Activated naive CD8-positive, alpha-beta T cell (primary cell): ENCODE data around the gene SQSTM1.
A peak's percentile ranks its signal among the peaks of the same experiment; 100 is the strongest.
"Not testable (repeated sequence)": the region's sequence is repeated elsewhere in the genome, so short reads cannot be mapped to it uniquely, and the experiment has no call there.

Experiments used
- H3K27ac Mint-ChIP-seq: one replicate; pipeline ENCODE4 v1.8.0; 2021; ENCODE audit warnings: mixed read lengths
- H3K27me3 Mint-ChIP-seq: one replicate; pipeline ENCODE4 v1.8.0; 2021; ENCODE audit warnings: mixed read lengths
- H3K36me3 Mint-ChIP-seq: one replicate; pipeline ENCODE4 v1.8.0; 2021; ENCODE audit warnings: mixed read lengths
- H3K4me1 Mint-ChIP-seq: one replicate; pipeline ENCODE4 v1.8.0; 2021; ENCODE audit warnings: low read depth, mixed read lengths
- H3K4me3 Mint-ChIP-seq: one replicate; pipeline ENCODE4 v1.8.0; 2021; ENCODE audit warnings: mild to moderate bottlenecking, mixed read lengths
- H3K9me3 Mint-ChIP-seq: one replicate; pipeline ENCODE4 v1.8.0; 2021; ENCODE audit warnings: low read depth, mixed read lengths

The SQSTM1 gene

DNA sequence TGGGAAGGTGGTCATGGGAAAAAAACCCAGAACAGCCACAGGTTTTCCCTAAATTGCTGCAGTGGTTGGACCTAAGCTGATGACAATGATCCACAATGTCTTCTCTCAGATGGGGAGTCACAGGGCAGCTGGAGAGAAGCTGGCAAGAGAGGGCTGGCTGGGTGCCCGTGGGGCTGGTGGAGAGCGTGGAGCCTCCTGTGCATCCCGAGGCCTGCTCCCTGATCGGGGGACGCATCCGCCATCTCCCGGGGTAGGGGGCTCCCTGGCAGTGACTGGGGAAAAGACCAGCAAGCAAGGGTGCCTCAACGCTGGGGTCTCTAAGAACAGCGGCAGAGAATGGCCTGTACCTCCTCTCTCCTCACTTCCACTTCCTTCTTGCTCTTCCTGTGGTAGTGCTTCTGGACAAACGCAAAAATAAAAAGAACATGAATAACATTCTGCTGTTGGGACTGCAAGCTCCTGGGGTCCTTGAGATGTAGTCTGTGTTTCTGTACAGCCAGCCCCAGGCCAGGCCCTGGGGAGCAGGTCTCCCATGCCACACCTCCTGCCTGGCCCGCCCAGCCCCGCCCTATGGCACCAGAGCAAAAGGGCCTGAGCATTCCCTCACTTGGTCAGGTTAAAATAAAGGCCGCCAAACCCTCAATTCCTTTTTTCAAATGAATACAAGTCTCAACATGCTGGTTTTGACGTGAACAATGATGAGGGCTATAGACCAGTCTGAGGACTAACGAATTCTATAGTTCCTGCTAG lies 45.0 kb downstream of the SQSTM1 start:
- Mint-ChIP-seq H3K27me3 (no peaks in the 10 kb centered on the region), H3K4me3 (no peak overlapping the region), H3K27ac (no peak overlapping the region), H3K36me3 (no peaks in the 10 kb centered on the region), H3K4me1 (no peaks in the 10 kb centered on the region), H3K9me3 (no peaks in the 10 kb centered on the region)

DNA sequence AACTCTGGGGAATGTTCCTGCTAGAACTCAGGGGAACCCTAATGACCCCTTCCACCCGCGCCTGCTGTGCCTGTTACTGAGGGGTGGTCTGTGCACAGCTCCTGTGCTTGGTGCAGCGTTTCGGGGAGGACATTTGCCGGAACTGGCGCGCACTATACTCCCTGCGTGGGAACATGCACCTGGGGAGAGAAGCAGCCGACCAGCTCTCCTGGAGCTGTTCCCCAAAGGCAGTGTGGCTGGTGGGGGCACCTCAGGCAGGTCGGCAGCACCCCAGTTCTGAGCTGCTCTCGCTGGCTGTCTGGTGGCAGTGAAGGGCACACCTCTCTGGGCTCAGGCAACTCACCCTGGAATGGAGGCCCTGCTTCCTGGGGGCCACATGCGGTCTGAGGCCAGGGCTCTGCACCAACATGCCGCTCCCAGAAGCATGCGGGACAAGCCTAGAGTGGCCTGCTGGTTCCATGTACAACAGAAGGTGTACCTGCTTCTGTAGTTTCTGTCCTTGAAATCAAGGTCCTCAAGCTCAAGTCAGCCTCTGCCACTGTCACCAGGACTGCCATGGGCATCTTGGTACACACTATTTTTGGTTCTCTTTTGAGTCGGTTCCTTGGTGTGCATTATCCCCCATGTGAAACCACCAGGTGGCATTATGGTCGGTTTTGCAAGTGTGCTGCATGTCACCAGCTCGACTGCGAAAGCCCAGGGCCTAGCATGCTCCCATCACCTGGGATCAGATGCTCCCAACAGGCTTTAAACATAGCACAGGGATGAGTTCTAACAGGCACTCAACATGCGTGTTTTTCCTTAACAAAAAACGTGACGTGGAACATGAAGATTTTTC lies 45.8 kb downstream of the SQSTM1 start:
- Mint-ChIP-seq H3K4me3 (no peak overlapping the region), H3K27ac (no peak overlapping the region), H3K36me3 (no peaks in the 10 kb centered on the region), H3K27me3 (no peaks in the 10 kb centered on the region), H3K9me3 (no peaks in the 10 kb centered on the region), H3K4me1 (no peaks in the 10 kb centered on the region)

DNA sequence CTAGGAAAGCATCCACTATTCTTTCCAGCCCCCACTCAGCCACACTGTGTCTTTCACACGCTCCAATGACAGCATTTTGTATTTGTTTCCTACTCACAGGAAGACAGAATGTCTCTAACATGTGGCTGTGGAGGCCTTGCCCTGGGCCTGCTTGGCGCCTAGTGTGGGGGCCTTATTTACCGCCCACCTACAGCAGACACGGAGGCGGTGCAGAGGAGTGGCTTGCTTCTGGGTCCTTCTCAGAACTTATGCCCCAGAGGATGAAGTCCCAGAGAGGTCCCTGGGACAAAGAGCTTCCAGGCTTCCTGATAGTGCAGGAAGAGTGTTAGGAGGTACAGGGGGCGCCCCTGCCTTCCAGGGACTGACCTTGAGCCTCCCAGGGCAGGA lies 46.4 kb downstream of the SQSTM1 start:
- H3K27ac Mint-ChIP-seq, result no peak overlapping the region
- H3K9me3 Mint-ChIP-seq, result no peaks in the 10 kb centered on the region
- no peaks in the 10 kb centered on the region for H3K36me3 Mint-ChIP-seq

DNA sequence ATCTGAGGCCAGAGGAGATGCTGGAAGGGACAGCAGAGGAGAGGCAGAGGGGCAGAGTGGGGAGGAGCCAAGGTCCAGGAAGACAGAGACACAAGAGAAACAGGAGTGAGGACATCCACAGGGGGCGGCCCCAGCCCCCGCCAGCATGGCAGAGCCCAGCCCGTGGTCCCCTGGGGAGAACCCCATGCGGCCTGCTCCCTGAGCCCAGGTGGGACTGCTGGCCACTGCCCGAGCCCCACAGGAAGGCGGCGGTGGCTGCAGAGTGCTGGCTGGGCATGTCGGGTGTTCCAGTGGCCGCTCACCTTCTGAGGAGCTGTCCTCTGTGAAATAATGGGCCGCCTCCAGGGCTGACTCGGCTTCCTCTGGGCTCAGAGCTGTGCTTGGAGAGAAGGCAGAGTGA lies 46.8 kb downstream of the SQSTM1 start:
- no peaks in the 10 kb centered on the region for H3K27me3 Mint-ChIP-seq
- H3K27ac Mint-ChIP-seq, result no peak overlapping the region
- H3K4me3 Mint-ChIP-seq, result no peak overlapping the region
- H3K36me3 Mint-ChIP-seq, result no peaks in the 10 kb centered on the region
- no peaks in the 10 kb centered on the region for H3K4me1 Mint-ChIP-seq
- H3K9me3 Mint-ChIP-seq, result no peaks in the 10 kb centered on the region

More for the DNA sequence above, 46.4 kb downstream of the SQSTM1 start:
- Mint-ChIP-seq H3K4me1 (no peaks in the 10 kb centered on the region), H3K27me3 (no peaks in the 10 kb centered on the region), H3K4me3 (no peak overlapping the region)

DNA sequence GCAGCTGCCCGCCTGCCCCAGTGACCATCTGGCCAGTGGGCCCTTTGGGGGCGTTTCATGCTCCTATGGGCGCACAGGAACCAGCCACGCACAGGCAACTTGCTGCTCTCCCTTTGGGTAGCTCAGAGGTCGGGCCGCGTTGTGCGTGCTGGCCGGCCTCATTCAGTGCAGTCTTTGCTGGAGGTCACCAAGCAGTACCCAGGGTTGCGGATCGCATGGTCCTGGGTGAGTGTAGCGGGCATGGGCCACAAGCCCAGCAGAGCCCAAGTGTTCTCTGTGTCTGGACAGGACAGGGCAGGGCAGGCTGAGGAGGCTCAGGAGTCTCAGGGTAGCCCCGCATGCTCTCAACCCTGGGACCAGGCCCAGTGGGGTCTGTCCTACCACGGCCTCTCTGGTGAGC lies 47.8 kb downstream of the SQSTM1 start:
- H3K27ac Mint-ChIP-seq, result peak overlapping the region; percentile 34
- no peaks in the 10 kb centered on the region for H3K36me3 Mint-ChIP-seq

DNA sequence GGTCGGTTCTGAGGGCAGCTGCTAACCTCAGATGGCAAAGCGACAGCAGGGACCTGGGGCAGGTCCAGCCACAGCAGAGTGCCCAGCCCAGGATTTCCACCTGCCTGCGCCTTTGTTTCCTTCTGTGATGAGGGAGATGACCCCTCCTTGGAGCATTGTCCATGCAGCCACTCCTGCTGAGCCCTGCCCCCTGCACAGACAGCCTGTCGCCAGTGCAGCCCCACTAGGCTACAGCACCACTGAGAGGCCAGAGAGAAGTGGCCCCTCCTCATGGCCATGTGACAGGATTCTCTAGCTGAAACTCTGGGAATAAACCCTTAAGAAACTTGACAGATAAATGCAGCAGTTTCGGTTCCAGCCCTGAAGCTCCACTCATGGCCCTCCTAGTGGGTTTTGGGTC lies 48.4 kb downstream of the SQSTM1 start:
- H3K9me3 Mint-ChIP-seq, result no peaks in the 10 kb centered on the region
- no peak overlapping the region for H3K4me3 Mint-ChIP-seq
- H3K4me1 Mint-ChIP-seq, result no peaks in the 10 kb centered on the region
- H3K27ac Mint-ChIP-seq, result no peak overlapping the region
- H3K27me3 Mint-ChIP-seq, result no peaks in the 10 kb centered on the region
- H3K36me3 Mint-ChIP-seq, result no peaks in the 10 kb centered on the region

More for the DNA sequence above, 47.8 kb downstream of the SQSTM1 start:
- Mint-ChIP-seq H3K4me1 (no peaks in the 10 kb centered on the region), H3K4me3 (no peak overlapping the region), H3K9me3 (no peaks in the 10 kb centered on the region), H3K27me3 (no peaks in the 10 kb centered on the region)

DNA sequence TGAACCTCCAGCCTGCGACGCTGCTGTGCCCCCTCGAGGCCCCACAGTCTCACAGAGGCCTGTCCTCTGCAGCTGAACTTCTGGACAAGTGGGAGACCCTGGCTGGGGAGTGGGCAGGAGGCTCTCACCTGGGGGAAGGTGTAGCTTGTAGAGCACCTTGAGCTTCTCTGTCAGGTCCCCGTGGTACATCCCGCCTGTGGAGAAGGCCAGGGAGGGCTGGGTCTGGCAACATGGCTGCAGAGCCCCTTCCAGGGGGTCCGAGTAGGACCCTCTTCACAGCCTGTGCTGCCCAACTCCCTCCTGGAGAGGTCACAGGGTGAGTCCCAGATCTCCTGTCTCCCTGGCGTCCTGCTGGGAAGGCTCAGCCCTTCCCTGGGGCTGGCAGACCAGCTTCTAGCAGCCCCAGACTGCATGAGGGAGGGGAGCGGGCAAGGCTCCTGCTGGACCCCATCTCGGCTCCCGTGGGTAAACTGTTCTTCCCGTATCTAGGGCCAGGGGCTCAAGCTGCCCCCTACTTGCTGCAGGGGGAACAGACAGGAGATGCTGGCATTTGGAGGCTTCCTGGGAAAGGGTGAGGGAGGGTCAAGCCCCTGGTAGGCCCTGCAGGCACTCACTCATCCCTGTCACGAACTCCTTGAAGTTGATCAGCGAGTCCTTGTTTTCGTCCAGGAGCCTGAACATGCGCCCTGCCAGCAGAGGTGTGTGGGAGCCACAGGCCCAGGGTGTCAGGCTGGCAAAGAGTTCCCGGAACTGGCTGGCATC lies 49.1 kb downstream of the SQSTM1 start:
- H3K27ac Mint-ChIP-seq, result no peak overlapping the region
- no peaks in the 10 kb centered on the region for H3K9me3 Mint-ChIP-seq
- H3K4me3 Mint-ChIP-seq, result no peak overlapping the region
- H3K4me1 Mint-ChIP-seq, result no peaks in the 10 kb centered on the region
- H3K27me3 Mint-ChIP-seq, result no peaks in the 10 kb centered on the region
- H3K36me3 Mint-ChIP-seq, result no peaks in the 10 kb centered on the region

DNA sequence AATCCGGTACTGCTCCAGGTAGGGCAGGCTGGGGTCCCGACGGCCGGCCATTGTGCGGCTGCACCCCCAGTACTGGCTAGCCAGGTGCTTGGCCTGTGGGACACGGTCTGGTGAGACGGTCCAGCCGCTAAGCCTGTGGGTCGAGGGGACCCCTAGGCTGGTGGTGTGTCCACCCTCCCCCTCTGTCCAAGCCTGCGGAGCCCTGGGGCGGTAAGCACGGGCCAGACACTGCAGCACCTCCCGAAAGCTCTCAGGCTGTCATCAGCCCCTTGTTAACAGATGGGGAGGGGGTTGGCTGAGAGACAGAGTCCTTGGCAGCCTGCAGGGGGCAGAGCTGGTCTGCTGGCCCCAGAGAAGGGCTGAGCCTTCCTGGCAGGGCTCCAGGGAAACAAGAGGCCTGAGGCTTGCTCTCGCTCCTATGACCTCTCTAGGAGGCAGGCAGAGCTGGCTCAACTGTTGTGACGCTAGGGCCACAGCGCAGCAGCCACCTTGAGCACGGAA lies 49.7 kb downstream of the SQSTM1 start:
- H3K9me3 Mint-ChIP-seq, result no peaks in the 10 kb centered on the region
- H3K27me3 Mint-ChIP-seq, result no peaks in the 10 kb centered on the region
- no peaks in the 10 kb centered on the region for H3K36me3 Mint-ChIP-seq
- H3K4me3 Mint-ChIP-seq, result no peak overlapping the region
- no peak overlapping the region for H3K27ac Mint-ChIP-seq
- H3K4me1 Mint-ChIP-seq, result no peaks in the 10 kb centered on the region

DNA sequence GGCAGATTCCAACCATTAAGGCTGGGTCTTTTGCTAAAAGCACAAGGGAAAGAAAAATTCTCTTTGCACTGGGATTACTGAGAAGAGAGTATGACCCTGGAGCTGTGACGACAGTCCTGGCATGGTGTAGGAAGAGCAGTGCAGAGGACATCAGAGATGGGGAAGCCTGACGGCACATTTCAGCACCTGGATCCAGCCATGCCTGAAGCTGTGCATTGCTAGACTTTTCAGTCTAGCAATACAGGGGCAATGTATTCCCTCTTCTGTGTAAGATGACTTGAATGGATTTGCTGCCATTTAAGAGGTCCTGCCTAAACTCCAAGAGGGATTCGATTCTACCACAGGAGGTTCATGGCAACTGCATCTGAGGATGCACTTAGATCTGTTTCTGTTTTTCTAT lies 50.2 kb downstream of the SQSTM1 start:
- Mint-ChIP-seq H3K4me3 (no peak overlapping the region), H3K9me3 (no peaks in the 10 kb centered on the region), H3K36me3 (no peaks in the 10 kb centered on the region), H3K4me1 (no peaks in the 10 kb centered on the region), H3K27me3 (no peaks in the 10 kb centered on the region), H3K27ac (no peak overlapping the region)

DNA sequence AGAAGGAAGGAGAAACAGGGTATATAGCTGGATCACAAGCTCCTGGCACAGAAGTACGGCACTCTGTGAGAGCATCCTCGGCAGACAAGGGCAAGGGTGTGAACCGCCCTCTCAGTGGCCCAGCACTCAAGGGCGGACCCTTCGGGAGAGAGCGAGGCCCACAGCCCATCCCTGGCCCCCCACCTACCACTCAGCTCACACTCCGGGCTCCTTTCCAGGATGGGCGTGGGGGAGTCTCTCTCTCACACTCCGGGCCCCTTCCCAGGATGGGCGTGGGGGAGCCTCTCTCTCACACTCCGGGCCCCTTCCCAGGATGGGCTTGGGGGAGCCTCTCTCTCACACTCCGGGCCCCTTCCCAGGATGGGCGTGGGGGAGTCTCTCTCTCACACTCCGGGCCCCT lies 50.8 kb downstream of the SQSTM1 start:
- H3K9me3 Mint-ChIP-seq, H3K27me3 Mint-ChIP-seq, H3K36me3 Mint-ChIP-seq, H3K4me3 Mint-ChIP-seq, H3K4me1 Mint-ChIP-seq, H3K27ac Mint-ChIP-seq: not testable (repeated sequence)

DNA sequence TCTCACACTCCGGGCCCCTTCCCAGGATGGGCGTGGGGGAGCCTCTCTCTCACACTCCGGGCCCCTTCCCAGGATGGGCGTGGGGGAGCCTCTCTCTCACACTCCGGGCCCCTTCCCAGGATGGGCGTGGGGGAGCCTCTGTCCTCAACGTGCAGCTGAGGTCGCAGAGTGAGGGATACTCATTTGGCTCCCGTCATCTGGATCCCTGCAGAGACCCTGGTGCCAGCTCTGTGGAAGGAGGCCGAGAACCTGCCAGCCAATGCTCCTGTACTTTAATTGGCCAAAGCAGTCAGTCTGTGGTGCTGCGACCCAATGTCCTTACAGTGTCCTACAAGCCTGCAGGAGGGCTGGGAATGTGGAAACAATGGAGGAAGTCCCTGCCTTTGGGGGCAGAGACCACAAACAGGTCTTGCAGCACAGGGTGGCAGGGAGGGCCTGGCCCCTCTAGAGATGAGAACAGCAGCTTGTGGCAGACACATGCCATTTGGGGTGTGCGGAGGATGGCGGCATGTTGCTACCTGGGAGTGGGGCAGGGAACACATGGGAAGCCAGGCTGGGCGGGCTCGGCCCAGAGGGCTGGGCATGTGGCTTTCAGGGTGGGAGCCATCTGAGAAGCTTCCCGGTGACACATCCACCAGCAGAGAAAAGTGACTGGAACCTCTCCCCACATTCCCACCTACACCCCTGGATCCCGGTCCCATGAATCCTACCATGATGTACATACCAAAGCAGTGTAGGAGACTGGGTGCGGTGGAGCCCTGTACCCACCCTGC lies 51.5 kb downstream of the SQSTM1 start:
- no peak overlapping the region for H3K27ac Mint-ChIP-seq

DNA sequence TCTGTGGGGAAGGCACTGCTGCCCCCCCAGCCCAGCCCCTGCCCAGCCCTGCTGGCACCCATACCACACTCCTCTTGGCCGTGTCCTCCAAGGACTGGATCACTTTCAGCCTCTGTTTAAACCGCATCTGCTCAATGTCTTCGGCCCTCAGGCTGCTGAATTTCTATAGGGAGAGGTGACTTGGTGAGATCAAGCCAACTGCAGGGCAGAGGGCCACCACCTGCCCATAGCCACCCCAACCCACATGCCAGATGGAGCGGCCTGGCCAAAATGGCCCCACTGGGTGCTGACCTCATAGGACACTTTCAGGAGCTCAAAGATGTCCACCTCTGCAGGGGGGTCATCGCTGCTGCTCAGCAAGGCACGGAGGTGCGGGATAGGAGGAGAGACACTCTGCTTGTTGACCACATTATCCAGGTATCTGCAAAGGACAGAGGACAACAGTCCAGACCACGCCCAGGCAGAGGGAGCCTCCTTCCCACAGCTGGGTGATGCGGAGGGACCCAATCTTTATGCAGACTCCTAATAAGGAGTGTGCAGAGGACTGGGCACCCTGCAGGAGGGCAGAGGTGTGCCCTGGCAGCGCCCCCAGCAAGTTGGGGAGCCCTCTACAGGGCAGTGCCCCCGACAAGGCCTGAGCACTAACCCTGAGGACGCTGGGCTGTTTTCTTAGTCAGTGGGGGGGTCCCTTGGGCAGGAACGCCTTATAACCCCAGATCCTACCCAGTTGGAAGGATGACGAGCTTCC lies 52.3 kb downstream of the SQSTM1 start:
- Mint-ChIP-seq H3K27me3 (no peaks in the 10 kb centered on the region), H3K36me3 (peaks cover 4% of the 10 kb centered on the region), H3K4me3 (no peak overlapping the region), H3K9me3 (no peaks in the 10 kb centered on the region), H3K4me1 (no peaks in the 10 kb centered on the region), H3K27ac (no peak overlapping the region)

More for the DNA sequence above, 51.5 kb downstream of the SQSTM1 start:
- Mint-ChIP-seq H3K9me3 (no peaks in the 10 kb centered on the region), H3K36me3 (no peaks in the 10 kb centered on the region), H3K4me1 (no peaks in the 10 kb centered on the region), H3K4me3 (no peak overlapping the region), H3K27me3 (no peaks in the 10 kb centered on the region)

DNA sequence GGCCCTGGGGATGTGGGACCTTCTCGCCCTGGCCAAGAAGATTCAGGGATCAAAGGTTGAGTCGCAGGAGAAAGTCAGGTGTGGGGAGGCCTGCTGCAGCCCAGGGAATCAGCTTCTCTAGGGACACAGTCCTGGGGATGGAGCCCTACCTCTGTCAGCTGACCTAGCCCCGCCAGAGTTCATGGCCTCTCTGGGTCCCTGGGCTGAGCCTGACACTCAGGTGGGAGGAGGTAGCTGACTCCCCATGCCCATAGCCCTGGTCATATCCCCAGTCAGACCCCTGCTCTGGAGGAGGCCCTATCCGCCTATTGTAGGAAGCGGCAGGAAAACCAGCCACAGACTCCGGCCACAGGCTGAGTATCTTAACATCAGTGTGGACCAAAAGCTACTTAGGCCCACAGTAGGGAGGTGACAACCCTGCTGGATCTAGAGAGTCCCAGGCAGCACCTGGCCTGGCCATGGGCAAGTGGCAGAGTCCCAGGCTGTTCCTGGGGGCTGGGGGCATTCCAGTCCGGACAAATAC lies 52.9 kb downstream of the SQSTM1 start:
- H3K36me3 Mint-ChIP-seq, result peaks cover 4% of the 10 kb centered on the region
- no peak overlapping the region for H3K4me3 Mint-ChIP-seq
- no peaks in the 10 kb centered on the region for H3K9me3 Mint-ChIP-seq
- H3K27ac Mint-ChIP-seq, result no peak overlapping the region
- no peaks in the 10 kb centered on the region for H3K4me1 Mint-ChIP-seq
- no peaks in the 10 kb centered on the region for H3K27me3 Mint-ChIP-seq

DNA sequence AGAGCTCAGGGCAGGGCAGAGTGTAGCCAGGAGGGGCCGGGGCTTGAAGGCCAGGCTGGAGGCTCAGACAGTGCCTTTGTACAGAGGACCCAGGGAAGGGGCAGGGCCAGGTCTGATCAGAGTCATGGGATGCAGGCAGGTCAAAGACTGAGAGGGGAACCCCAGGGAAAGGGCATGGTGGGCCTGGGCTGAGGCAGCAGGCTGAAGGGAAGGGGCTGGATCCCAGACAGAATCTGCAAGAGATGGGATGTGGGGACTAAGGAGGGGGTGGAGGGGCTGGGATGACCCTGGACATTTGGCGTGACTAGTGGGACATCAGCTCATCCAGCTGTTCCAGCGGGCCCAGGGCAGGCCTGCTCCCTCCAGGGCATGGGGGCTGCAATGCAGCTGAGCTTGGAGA lies 53.4 kb downstream of the SQSTM1 start:
- Mint-ChIP-seq H3K4me3 (no peak overlapping the region), H3K4me1 (no peaks in the 10 kb centered on the region), H3K27me3 (no peaks in the 10 kb centered on the region), H3K9me3 (no peaks in the 10 kb centered on the region), H3K27ac (no peak overlapping the region), H3K36me3 (peaks cover 4% of the 10 kb centered on the region)
